HG02642 (cell line): Measurements from ENCODE around the gene MAMLD1.

Source experiments
- ATAC-seq: cut with Tn5 transposase; IDR thresholded peaks from one replicate; pipeline ENCODE4 v1.9.1; 2021; ENCODE audit warnings: mild to moderate bottlenecking; ENCODE audit not compliant: unreplicated experiment, poor library complexity

MAMLD1 gene

GRCh38 chrX:150486011-150486410 lies 122.9 kb downstream of the MAMLD1 start:
- ATAC-seq: no peak

- ATAC-seq: no peak
Measured at GRCh38 chrX:150487369-150488094, 124.4 kb downstream of the MAMLD1 start.

- ATAC-seq: no peak
Measured at GRCh38 chrX:150489359-150490015, 126.4 kb downstream of the MAMLD1 start.

- no peak for ATAC-seq
Measured at GRCh38 chrX:150495496-150495895, 132.4 kb downstream of the MAMLD1 start.

GRCh38 chrX:150499240-150499639 lies 136.1 kb downstream of the MAMLD1 start:
- ATAC-seq: no peak

GRCh38 chrX:150502091-150502490 lies 139.0 kb downstream of the MAMLD1 start:
- ATAC-seq: no peak

GRCh38 chrX:150502979-150503897 lies 140.1 kb downstream of the MAMLD1 start:
- no peak for ATAC-seq

GRCh38 chrX:150503898-150504219 lies 140.7 kb downstream of the MAMLD1 start:
- no peak for ATAC-seq

- ATAC-seq: no peak
Measured at GRCh38 chrX:150504397-150505182, 141.5 kb downstream of the MAMLD1 start.

GRCh38 chrX:150506020-150506419 lies 142.9 kb downstream of the MAMLD1 start:
- no peak for ATAC-seq

- no peak for ATAC-seq
Measured at GRCh38 chrX:150506486-150506885, 143.4 kb downstream of the MAMLD1 start.

- ATAC-seq: no peak
Measured at GRCh38 chrX:150507251-150507856, 144.2 kb downstream of the MAMLD1 start.

- ATAC-seq: no peak
Measured at GRCh38 chrX:150508018-150508417, 144.9 kb downstream of the MAMLD1 start.

- ATAC-seq: no peak
Measured at GRCh38 chrX:150508451-150509367, 145.6 kb downstream of the MAMLD1 start.

- ATAC-seq: no peak
Measured at GRCh38 chrX:150509703-150510102, 146.6 kb downstream of the MAMLD1 start.

- ATAC-seq: no peak
Measured at GRCh38 chrX:150512461-150512901, 149.4 kb downstream of the MAMLD1 start.

- no peak for ATAC-seq
Measured at GRCh38 chrX:150513544-150513943, 150.4 kb downstream of the MAMLD1 start.

- ATAC-seq: no peak
Measured at GRCh38 chrX:150514462-150514861, 151.3 kb downstream of the MAMLD1 start.

GRCh38 chrX:150515801-150516200 lies 152.7 kb downstream of the MAMLD1 start:
- no peak for ATAC-seq
